Activated naive CD4-positive, alpha-beta T cell treated with anti-CD3 and anti-CD28 coated beads for 36 hours (primary cell): Measurements from ENCODE around the gene VAV2. TPM values are rescaled to one million over a fixed set of nuclear protein-coding genes. Genes with fewer than 3 reads are reported as not detected.

Source experiments
- CTCF ChIA-PET: fragments of 350-600 bp; sonication (Branson Sonifier 250); formaldehyde crosslinking; loops from one replicate; lab custom pipeline; 2021; ENCODE audit warnings: antibody characterized with exemption; lab: Charles Lee
- DNase-seq: peaks from one replicate; pipeline ENCODE4 v3.0.0-alpha.2; 2020
- H3K27ac Mint-ChIP-seq: one replicate; pipeline ENCODE4 v1.8.0; 2021; ENCODE audit warnings: mild to moderate bottlenecking, mixed read lengths
- H3K27me3 Mint-ChIP-seq: one replicate; pipeline ENCODE4 v1.8.0; 2021; ENCODE audit warnings: low read depth, mixed read lengths
- H3K36me3 Mint-ChIP-seq: one replicate; pipeline ENCODE4 v1.8.0; 2021; ENCODE audit warnings: low read depth, mixed read lengths
- H3K4me1 Mint-ChIP-seq: one replicate; pipeline ENCODE4 v1.8.0; 2021; ENCODE audit warnings: low read depth, mixed read lengths
- H3K4me3 Mint-ChIP-seq: one replicate; pipeline ENCODE4 v1.8.0; 2021; ENCODE audit warnings: mild to moderate bottlenecking, moderate library complexity, mixed read lengths
- H3K9me3 Mint-ChIP-seq: one replicate; pipeline ENCODE4 v1.8.0; 2021; ENCODE audit warnings: mixed read lengths
- intact Hi-C: fragments of 100-400 bp; cut with micrococcal nuclease; formaldehyde crosslinking; loops from one replicate; pipeline ENCODE4 v1.15.1; 2023
- total RNA-seq, 2 experiments: library from RNA; stranded (reverse); gene quantifications; one replicate each; pipeline ENCODE4 v1.2.3, GENCODE V29; 2021

The VAV2 gene
- total RNA-seq, 2 experiments from 2014 or later, result 3.4 to 3.8 TPM

- Mint-ChIP-seq H3K4me1 (no peaks in the 10 kb centered on the region), H3K27ac (no peak overlapping the region), H3K4me3 (no peak overlapping the region), H3K27me3 (no peaks in the 10 kb centered on the region), H3K36me3 (no peaks in the 10 kb centered on the region), H3K9me3 (no peaks in the 10 kb centered on the region)
- CTCF ChIA-PET, result interaction anchor here (1.3 kb wide), 1 partner anchor 10 kb away, joined by 7 read pairs; no protein-coding TSS in a partner anchor
- intact Hi-C loops, result no loop called here
- no peak for DNase-seq
Observed at GRCh38 chr9:133732639-133733408, 259.3 kb downstream of the VAV2 start.

DNA sequence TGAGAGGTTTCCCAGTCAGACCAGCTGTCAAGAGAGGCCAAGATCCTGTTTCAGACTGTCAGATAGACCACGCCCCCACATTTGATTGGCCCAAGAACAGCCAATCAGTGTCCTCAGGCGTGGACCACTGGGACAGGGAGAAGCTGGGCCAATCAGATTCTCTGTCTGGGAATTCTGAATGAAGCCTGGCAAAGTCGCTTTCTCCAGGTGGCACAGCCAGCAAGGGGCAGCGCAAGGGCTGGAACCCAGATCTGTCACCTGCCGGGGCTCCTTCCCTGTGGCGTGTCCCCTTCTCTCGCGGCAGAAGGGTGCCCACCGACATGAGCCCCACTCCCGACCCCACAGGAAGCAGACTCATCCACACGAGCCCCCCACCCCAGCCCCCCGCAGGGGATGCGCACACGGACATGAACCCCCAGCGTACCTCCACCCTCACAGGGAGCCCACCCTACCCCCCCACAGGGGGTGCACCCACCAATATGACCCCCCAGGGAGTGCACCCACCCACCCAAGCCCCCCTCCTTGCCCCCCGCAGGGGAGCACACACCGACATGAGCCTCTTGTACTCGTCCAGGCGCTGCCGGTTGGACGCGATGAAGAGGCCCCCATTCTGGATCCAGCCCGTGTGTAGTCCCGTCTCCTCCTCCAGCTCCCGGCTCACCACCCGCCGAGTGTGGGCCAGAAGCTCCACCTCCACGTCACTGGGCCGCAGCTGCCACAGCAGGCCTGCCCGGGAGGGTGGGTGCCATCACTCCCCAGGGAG is 260.1 kb downstream of the VAV2 start:
- Mint-ChIP-seq H3K9me3 (no peaks in the 10 kb centered on the region), H3K4me3 (no peak overlapping the region), H3K4me1 (no peaks in the 10 kb centered on the region), H3K36me3 (no peaks in the 10 kb centered on the region), H3K27ac (no peak overlapping the region), H3K27me3 (no peaks in the 10 kb centered on the region)
- intact Hi-C loops, result no loop called here
- CTCF ChIA-PET, result interaction anchor here (1.3 kb wide), 1 partner anchor 10 kb away, joined by 7 read pairs; no protein-coding TSS in a partner anchor
- no peak for DNase-seq

DNA sequence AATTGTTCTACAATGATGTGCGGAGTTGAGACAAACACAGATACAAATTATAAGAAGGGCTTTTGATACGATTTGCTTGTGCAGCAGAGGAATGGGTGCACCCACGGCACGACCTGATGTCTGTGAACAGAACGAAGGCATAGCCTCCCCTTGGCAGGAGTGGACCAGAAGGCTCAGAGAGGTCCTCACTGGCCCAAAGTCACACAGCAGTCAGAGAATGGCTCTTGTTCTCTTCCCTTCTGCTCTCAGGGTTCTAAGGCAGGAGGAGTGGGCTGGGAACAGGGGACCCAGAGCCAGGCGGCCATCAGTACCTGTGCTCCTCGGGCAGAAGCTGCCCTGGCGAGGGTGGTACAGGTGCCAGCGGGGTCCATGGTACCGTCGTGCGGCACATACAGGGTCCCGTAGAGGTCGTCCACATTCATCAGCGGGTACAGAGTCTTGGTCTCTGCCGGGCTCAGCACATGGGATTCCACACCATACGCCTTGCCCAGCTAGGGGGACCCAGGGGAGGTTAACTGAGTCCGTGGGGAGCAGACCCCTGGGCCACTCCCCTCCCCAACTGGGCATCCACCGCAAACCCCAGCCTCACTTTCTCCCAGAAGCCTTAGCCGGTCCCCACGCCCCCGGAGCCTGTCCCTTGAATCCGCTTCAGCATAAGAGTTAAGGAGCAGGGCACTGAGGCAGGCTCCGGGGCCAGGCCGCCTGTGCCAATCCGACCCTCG is 261.0 kb downstream of the VAV2 start:
- no peak overlapping the region for H3K27ac Mint-ChIP-seq
- no peaks in the 10 kb centered on the region for H3K9me3 Mint-ChIP-seq
- intact Hi-C loops, result no loop called here
- CTCF ChIA-PET, result no interaction called here
- peaks cover 4% of the 10 kb centered on the region for H3K27me3 Mint-ChIP-seq
- H3K36me3 Mint-ChIP-seq, result no peaks in the 10 kb centered on the region
- no peak for DNase-seq
- H3K4me1 Mint-ChIP-seq, result peaks cover 4% of the 10 kb centered on the region
- H3K4me3 Mint-ChIP-seq, result no peak overlapping the region

GRCh38 chr9:133729617-133730281 is 262.4 kb downstream of the VAV2 start:
- Mint-ChIP-seq H3K9me3 (no peaks in the 10 kb centered on the region), H3K4me1 (peaks cover 4% of the 10 kb centered on the region), H3K4me3 (no peak overlapping the region), H3K36me3 (no peaks in the 10 kb centered on the region), H3K27ac (no peak overlapping the region), H3K27me3 (peaks cover 8% of the 10 kb centered on the region)
- DNase-seq, result no peak
- CTCF ChIA-PET, result interaction anchor here (1.0 kb wide), 1 partner anchor 141 kb away, joined by 4 read pairs; no protein-coding TSS in a partner anchor
- intact Hi-C loops, result no loop called here

DNA sequence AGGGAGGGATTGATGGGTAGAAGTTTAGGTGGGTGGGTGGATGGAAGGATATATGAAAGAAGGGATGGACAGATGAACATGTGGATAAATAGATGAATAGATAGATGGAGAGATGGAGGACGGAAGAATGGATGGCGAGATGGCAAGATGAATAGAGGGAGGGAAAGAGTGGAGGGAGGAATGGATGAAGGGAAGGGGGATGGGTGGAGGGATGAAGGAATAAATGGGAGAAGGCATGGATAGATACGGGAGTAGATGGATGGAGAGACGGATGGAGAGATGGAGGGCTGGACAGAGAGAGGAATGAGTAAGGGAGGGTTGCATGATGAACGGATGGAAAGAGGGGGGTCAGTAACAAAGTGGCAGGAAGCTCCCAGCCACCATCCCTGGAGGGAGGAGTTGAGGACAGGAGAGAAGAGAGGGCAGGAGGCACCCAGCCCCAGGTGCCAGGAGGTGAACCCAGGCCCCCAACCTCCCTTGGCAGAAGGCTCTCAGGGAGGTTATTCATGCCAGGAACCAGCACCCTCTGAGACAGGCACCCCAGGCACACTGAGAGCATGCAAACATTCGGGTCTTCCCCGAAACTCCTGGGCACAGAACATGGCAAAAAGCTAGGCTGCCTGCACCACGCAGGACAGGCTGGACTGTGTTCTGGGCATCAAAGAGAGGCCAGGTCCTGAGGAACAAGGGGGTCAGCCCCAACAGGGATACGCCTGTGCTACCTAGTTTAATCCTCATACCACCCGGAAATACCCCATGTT is 263.1 kb downstream of the VAV2 start:
- no peak overlapping the region for H3K27ac Mint-ChIP-seq
- H3K4me3 Mint-ChIP-seq, result no peak overlapping the region
- peaks cover 9% of the 10 kb centered on the region for H3K27me3 Mint-ChIP-seq
- CTCF ChIA-PET, result interaction anchor here (1.3 kb wide), 1 partner anchor 139 kb away, joined by 4 read pairs; no protein-coding TSS in a partner anchor
- no peaks in the 10 kb centered on the region for H3K9me3 Mint-ChIP-seq
- no peak for DNase-seq
- intact Hi-C loops, result no loop called here
- no peaks in the 10 kb centered on the region for H3K36me3 Mint-ChIP-seq
- peaks cover 4% of the 10 kb centered on the region for H3K4me1 Mint-ChIP-seq

DNA sequence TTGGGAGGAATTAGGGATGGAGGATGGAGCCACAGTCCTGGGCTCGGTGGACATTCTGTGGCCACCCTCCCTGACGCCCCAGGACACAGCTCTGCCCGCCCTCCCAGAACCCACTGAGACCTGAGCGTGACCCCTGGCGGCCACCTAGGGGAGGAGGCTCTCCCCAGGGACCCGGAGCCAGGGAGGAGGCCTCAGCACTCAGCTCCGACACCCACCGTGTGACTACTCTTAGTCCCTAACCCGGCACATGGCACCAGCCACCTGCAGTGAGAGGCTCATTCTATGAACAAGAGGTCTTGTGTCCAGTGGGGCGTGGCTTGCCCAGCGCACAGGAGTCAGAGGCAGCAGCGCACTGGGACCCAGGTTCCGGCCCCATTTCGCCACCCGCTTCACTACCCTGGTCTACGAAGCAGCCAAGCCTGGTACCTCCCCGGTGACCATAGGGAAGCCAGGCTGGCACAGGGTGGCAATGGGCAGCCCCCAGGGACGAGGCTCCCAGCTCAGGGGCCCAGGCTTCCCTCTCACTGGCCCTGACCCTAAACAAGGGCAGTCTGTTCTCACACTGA is 264.2 kb downstream of the VAV2 start:
- H3K36me3 Mint-ChIP-seq, result no peaks in the 10 kb centered on the region
- no peaks in the 10 kb centered on the region for H3K9me3 Mint-ChIP-seq
- no peak for DNase-seq
- H3K4me3 Mint-ChIP-seq, result no peak overlapping the region
- peaks cover 4% of the 10 kb centered on the region for H3K4me1 Mint-ChIP-seq
- no peak overlapping the region for H3K27ac Mint-ChIP-seq
- H3K27me3 Mint-ChIP-seq, result peaks cover 10% of the 10 kb centered on the region
- intact Hi-C loops, result loop anchor here (2.0 kb wide), 1 partner anchor 135 kb away; no protein-coding TSS in a partner anchor
- CTCF ChIA-PET, result interaction anchor here (0.5 to 2.4 kb wide), 9 partner anchors 8 to 323 kb away, joined by 3 to 16 read pairs (median 4); partner anchors contain the start of genes ADAMTSL2 and SARDH

DNA sequence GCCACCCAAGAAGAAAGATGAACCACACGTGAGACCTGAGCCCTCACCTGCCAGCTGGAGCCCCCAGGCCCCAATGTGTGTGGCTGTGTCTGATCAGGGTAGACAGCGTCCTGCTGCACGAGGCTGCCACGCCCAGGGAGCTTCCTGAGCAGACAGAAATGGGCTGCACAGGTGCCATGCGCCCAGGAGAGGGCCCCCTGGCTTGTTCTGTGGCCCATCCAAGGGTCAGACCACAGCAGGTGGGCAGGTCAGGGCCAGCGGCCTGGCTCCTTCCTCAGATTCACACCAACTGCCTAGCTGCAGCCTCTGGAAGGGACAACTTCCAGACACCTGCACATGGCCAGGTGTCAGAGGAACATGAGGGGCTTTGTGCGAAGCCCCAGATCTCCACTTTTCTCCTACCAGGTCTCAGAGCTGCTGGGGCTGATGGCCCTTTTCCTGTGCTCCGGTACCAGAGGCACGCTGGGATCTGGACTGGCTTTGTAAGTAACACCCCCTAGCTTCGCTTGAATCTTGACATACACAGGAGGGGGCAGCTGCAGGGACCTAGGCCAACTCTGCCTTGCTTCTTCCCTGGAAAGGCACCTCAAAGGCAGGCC is 264.7 kb downstream of the VAV2 start:
- peaks cover 4% of the 10 kb centered on the region for H3K4me1 Mint-ChIP-seq

GRCh38 chr9:133726401-133727276 is 265.5 kb downstream of the VAV2 start:
- CTCF ChIA-PET, result interaction anchor here (0.8 to 2.6 kb wide), 13 partner anchors 10 to 193 kb away, joined by 3 to 16 read pairs (median 4); partner anchors contain the start of genes ADAMTSL2 and SARDH
- H3K27ac Mint-ChIP-seq, result no peak overlapping the region
- peak; percentile 83 for DNase-seq

More for the DNA sequence above, 264.7 kb downstream of the VAV2 start:
- Mint-ChIP-seq H3K36me3 (no peaks in the 10 kb centered on the region), H3K27me3 (peaks cover 10% of the 10 kb centered on the region), H3K27ac (no peak overlapping the region), H3K9me3 (no peaks in the 10 kb centered on the region), H3K4me3 (no peak overlapping the region)
- no peak for DNase-seq
- intact Hi-C loops, result loop anchor here (2.0 kb wide), 1 partner anchor 135 kb away; no protein-coding TSS in a partner anchor
- CTCF ChIA-PET, result interaction anchor here (0.5 to 2.6 kb wide), 15 partner anchors 9 to 323 kb away, joined by 3 to 16 read pairs (median 4); partner anchors contain the start of genes ADAMTSL2 and SARDH

DNA sequence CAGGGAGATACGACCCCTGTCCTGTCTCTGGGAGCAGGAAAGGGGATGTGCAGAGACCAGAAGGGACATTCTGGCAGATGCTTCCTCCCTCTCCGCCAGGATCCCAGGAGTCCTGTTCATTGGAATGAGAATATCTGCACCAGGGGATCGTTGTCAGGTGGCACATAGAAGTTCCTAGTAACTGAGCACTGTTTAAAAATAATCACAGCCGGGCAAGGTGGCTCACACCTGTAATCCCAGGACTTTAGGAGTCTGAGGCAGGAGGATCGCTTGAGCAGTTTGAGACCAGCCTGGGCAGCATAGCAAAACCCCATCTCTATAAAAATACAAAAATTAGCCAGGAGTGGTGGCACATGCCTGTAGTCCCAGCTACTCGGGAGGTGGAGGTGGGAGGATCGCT is 266.2 kb downstream of the VAV2 start:
- Mint-ChIP-seq H3K27me3 (peaks cover 10% of the 10 kb centered on the region), H3K9me3 (no peaks in the 10 kb centered on the region), H3K4me1 (peaks cover 4% of the 10 kb centered on the region), H3K36me3 (no peaks in the 10 kb centered on the region), H3K4me3 (no peak overlapping the region), H3K27ac (no peak overlapping the region)
- intact Hi-C loops, result loop anchor here (1.0 to 2.0 kb wide), 2 partner anchors 133 to 193 kb away; no protein-coding TSS in a partner anchor
- no peak for DNase-seq
- CTCF ChIA-PET, result interaction anchor here (0.7 to 2.6 kb wide), 4 partner anchors 81 to 193 kb away, joined by 3 to 16 read pairs (median 10); partner anchors contain the start of gene ADAMTSL2

More at GRCh38 chr9:133726401-133727276, 265.5 kb downstream of the VAV2 start:
- Mint-ChIP-seq H3K27me3 (peaks cover 10% of the 10 kb centered on the region), H3K4me3 (no peak overlapping the region), H3K36me3 (no peaks in the 10 kb centered on the region), H3K4me1 (peaks cover 4% of the 10 kb centered on the region), H3K9me3 (no peaks in the 10 kb centered on the region)
- intact Hi-C loops, result loop anchor here (1.0 to 2.0 kb wide), 2 partner anchors 134 to 193 kb away; no protein-coding TSS in a partner anchor
